B cell (primary cell): ENCODE results near the gene MYDGF. TPM values are rescaled to one million over a fixed set of nuclear protein-coding genes. Genes with fewer than 3 reads are reported as not detected.
A peak's percentile ranks its signal among the peaks of the same experiment; 100 is the strongest.

ENCODE experiments used
- ATAC-seq: fragments of 200-7000 bp; cut with Tn5 transposase; one replicate; pipeline ENCODE4 v1.10.0; 2021; ENCODE audit warnings: low read depth, mild to moderate bottlenecking, moderate number of reproducible peaks, moderate library complexity
- CTCF ChIA-PET: fragments of 350-600 bp; sonication (Branson Sonifier 250); formaldehyde crosslinking; loops from one replicate; lab custom pipeline; 2021; ENCODE audit warnings: antibody characterized with exemption, inconsistent platforms; lab: Charles Lee
- POLR2A ChIA-PET: fragments of 350-600 bp; sonication (Branson Sonifier 250); formaldehyde crosslinking; loops from one replicate; lab custom pipeline; 2021; ENCODE audit warnings: antibody characterized with exemption; lab: Charles Lee
- DNase-seq: peaks from one replicate; pipeline ENCODE4 v3.0.0; 2013
- H2AFZ ChIP-seq: 2 replicates; pipeline ENCODE4 v1.6.1; 2012; ENCODE audit warnings: mild to moderate bottlenecking, low read depth, low read length; ENCODE audit not compliant: insufficient read depth, poor library complexity, severe bottlenecking
- H3K27ac ChIP-seq, 2 donors: 1 replicate in 1 of 2; 2 replicates in 1 of 2; pipeline ENCODE4 v1.5.1; 2012 to 2013; ENCODE audit warnings: low read length in 2 of 2, mild to moderate bottlenecking in 2 of 2, moderate library complexity in 1 of 2
- H3K27me3 ChIP-seq, 4 experiments: fragments of 200-600 bp in 1 of 4; sonication (generic) in 1 of 4; replicated peaks in 1 of 4; 1 replicate in 2 of 4; 2 replicates in 2 of 4; pipeline versions ENCODE4 v1.6.1 to v1.7.0; 2013 to 2016; ENCODE audit warnings: low read length in 3 of 4, mild to moderate bottlenecking in 2 of 4, mixed read lengths in 1 of 4, moderate library complexity in 1 of 4; ENCODE audit not compliant: insufficient read depth in 4 of 4, control insufficient read depth in 3 of 4; ENCODE audit errors: control extremely low read depth in 1 of 4
- H3K36me3 ChIP-seq, 2 experiments: replicated peaks in 1 of 2; 1 replicate in 1 of 2; 2 replicates in 1 of 2; pipeline versions ENCODE4 v1.6.1 to v1.7.1; 2013; ENCODE audit warnings: low read length in 1 of 2; ENCODE audit not compliant: insufficient read depth in 2 of 2, control insufficient read depth in 1 of 2; ENCODE audit errors: control extremely low read depth in 1 of 2, extremely low read depth in 1 of 2
- H3K4me1 ChIP-seq, 2 donors: fragments of 200-600 bp in 1 of 2; sonication (generic) in 1 of 2; 1 replicate in 1 of 2; 2 replicates in 1 of 2; pipeline versions ENCODE4 v1.5.1 to v1.6.1; 2013 to 2017; ENCODE audit warnings: low read length in 2 of 2; ENCODE audit not compliant: control insufficient read depth in 2 of 2, insufficient read depth in 2 of 2
- H3K4me2 ChIP-seq: replicated peaks from 2 replicates; pipeline ENCODE3; 2012; ENCODE audit warnings: mild to moderate bottlenecking, low read depth, low read length; ENCODE audit not compliant: poor library complexity, severe bottlenecking
- H3K4me3 ChIP-seq, 5 experiments: fragments of 200-600 bp in 1 of 5; sonication (generic) in 1 of 5; 1 replicate in 3 of 5; 2 replicates in 2 of 5; pipeline versions ENCODE4 v1.5.1 to v1.7.0; 2011 to 2016; ENCODE audit warnings: low read length in 4 of 5, mild to moderate bottlenecking in 4 of 5, low read depth in 2 of 5, control low read depth in 1 of 5, moderate library complexity in 1 of 5; ENCODE audit not compliant: insufficient read depth in 1 of 5; ENCODE audit errors: control extremely low read depth in 1 of 5, extremely low read depth in 1 of 5
- H3K79me2 ChIP-seq: fragments of 200-600 bp; sonication (generic); one replicate; pipeline ENCODE4 v1.6.0; 2016; ENCODE audit warnings: low read length; ENCODE audit not compliant: control insufficient read depth, insufficient read depth
- H3K9ac ChIP-seq: fragments of 200-600 bp; sonication (generic); 2 replicates; pipeline ENCODE4 v1.6.1; 2017; ENCODE audit warnings: mild to moderate bottlenecking, low read length, moderate library complexity
- H3K9me3 ChIP-seq, 3 donors: one replicate each; pipeline versions ENCODE4 v1.6.1 to v1.7.1; 2013; ENCODE audit warnings: low read length in 2 of 3; ENCODE audit not compliant: control insufficient read depth in 2 of 3, insufficient read depth in 1 of 3; ENCODE audit errors: control extremely low read depth in 1 of 3
- H4K20me1 ChIP-seq: 2 replicates; pipeline ENCODE4 v1.6.0; 2012; ENCODE audit warnings: mild to moderate bottlenecking, low read length; ENCODE audit not compliant: insufficient read depth, control insufficient read depth, poor library complexity, severe bottlenecking
- H3K27ac Mint-ChIP-seq: one replicate; pipeline ENCODE4 v1.8.0; 2021; ENCODE audit warnings: mixed read lengths
- H3K27me3 Mint-ChIP-seq: one replicate; pipeline ENCODE4 v1.8.0; 2021; ENCODE audit warnings: mixed read lengths
- H3K4me1 Mint-ChIP-seq: one replicate; pipeline ENCODE4 v1.8.0; 2021; ENCODE audit warnings: mixed read lengths
- H3K4me3 Mint-ChIP-seq: one replicate; pipeline ENCODE4 v1.8.0; 2021; ENCODE audit warnings: mixed read lengths
- H3K9me3 Mint-ChIP-seq: one replicate; pipeline ENCODE4 v1.8.0; 2022; ENCODE audit warnings: mixed read lengths; ENCODE audit not compliant: insufficient read depth
- CTCF ChIP-seq: fragments of 200-600 bp; IDR thresholded peaks from one replicate; pipeline ENCODE4 v1.8.0; 2022; ENCODE audit warnings: antibody characterized with exemption, mild to moderate bottlenecking
- EZH2 ChIP-seq: IDR thresholded peaks from 2 replicates; pipeline ENCODE4 v1.6.1; 2012; ENCODE audit warnings: borderline replicate concordance, low read depth, mild to moderate bottlenecking, moderate library complexity, low read length; ENCODE audit not compliant: insufficient read depth, poor library complexity, severe bottlenecking
- WGBS: methylation state at CpG from one replicate; pipeline ENCODE4 v1.1.5; 2013; ENCODE audit warnings: missing lambda C conversion rate; ENCODE audit not compliant: insufficient coverage; 5-methylcytosine and 5-hydroxymethylcytosine counted together
- intact Hi-C: fragments of 100-400 bp; cut with micrococcal nuclease; formaldehyde crosslinking; loops from one replicate; pipeline ENCODE4 v1.10.0; 2022
- polyA plus RNA-seq: library from polyadenylated mRNA; depleted of rRNA; stranded (reverse); fragments of >200 nt; gene quantifications from 2 replicates; pipeline ENCODE4 v1.2.3, GENCODE V29; 2012
- total RNA-seq, 2 donors: library from RNA; stranded (reverse); fragments of 120-200 nt in 1 of 2; gene quantifications; 1 replicate in 1 of 2; 2 replicates in 1 of 2; pipeline versions ENCODE4 v1.2.3 to v1.2.4, GENCODE V29; 2013 to 2022

The MYDGF gene
- total and polyA plus RNA-seq, 2 donors (not counting 1 experiment from before 2014, with no cell fraction given): 21.2 to 42.3 TPM

- H3K27ac ChIP-seq: peak overlapping the region; percentile 22 to 61
- no peak for TF ChIP-seq CTCF
- TF ChIP-seq EZH2: no peak
Measured at GRCh38 chr19:4647676-4648644, 22.2 kb downstream of the MYDGF start.

More at GRCh38 chr19:4647676-4648644, 22.2 kb downstream of the MYDGF start:
- DNase-seq (no peak), ATAC-seq (peak; percentile 36)
- H3K9me3 ChIP-seq: peaks cover 0 to 4% (median 0%) of the 10 kb centered on the region in 3 donors
- peak overlapping the region; percentile 46 for H2AFZ ChIP-seq
- H3K4me3 ChIP-seq: peak overlapping the region in 1 of 5 experiments; percentile 14
- H3K9me3 Mint-ChIP-seq: no peaks in the 10 kb centered on the region
- intact Hi-C loops: no loop called here
- H3K36me3 ChIP-seq: peaks cover 0 to 9% of the 10 kb centered on the region in 2 experiments
- peaks cover 67% of the 10 kb centered on the region for H3K79me2 ChIP-seq
- H3K4me1 Mint-ChIP-seq: peaks cover 16% of the 10 kb centered on the region
- no peaks in the 10 kb centered on the region for H3K27me3 ChIP-seq
- 33% methylated on average over 12 of the region's 20 CpGs for WGBS
- POLR2A ChIA-PET: interaction anchor here (0.6 kb wide), 1 partner anchor 26 kb away, joined by 8 read pairs; no protein-coding TSS in a partner anchor
- peak overlapping the region; percentile 62 for H3K4me2 ChIP-seq
- CTCF ChIA-PET: interaction anchor here (1.3 to 2.4 kb wide), 3 partner anchors 11 to 20 kb away, joined by 3 to 18 read pairs (median 5); no protein-coding TSS in a partner anchor
- H3K9ac ChIP-seq: peak overlapping the region; percentile 32
- peaks cover 16 to 17% of the 10 kb centered on the region in 2 donors for H3K4me1 ChIP-seq
- H3K27me3 Mint-ChIP-seq: no peaks in the 10 kb centered on the region
- peak overlapping the region; percentile 71 for H3K27ac Mint-ChIP-seq
- peaks cover 30% of the 10 kb centered on the region for H4K20me1 ChIP-seq
- H3K4me3 Mint-ChIP-seq: no peak overlapping the region
